PC-9 (cell line): ENCODE measurements around the gene FOXS1. TPM values are rescaled to one million over a fixed set of nuclear protein-coding genes. Genes with fewer than 3 reads are reported as not detected.
A peak's percentile ranks its signal among the peaks of the same experiment; 100 is the strongest.

Source experiments
- BruUV-seq: library from RNA; stranded (reverse); fragments of 400-500 nt; replicated peaks from 2 replicates; lab custom pipeline; 2021; lab: Mats Ljungman, UMichigan
- CTCF ChIA-PET: fragments of 300-600 bp; sonication (Branson Sonifier 250); formaldehyde crosslinking; loops from one replicate; lab custom pipeline; 2022; ENCODE audit warnings: antibody characterized with exemption; lab: Charles Lee
- POLR2A ChIA-PET: fragments of 300-600 bp; sonication (Branson Sonifier 250); formaldehyde crosslinking; loops from one replicate; lab custom pipeline; 2022; ENCODE audit warnings: antibody characterized with exemption; ENCODE audit not compliant: unreplicated experiment; lab: Charles Lee
- DNase-seq, 2 experiments: peaks; one replicate each; pipeline versions ENCODE4 v3.0.0 to v3.0.0-alpha.2; 2015 to 2022; ENCODE audit warnings: mixed read lengths in 1 of 2
- H2AFZ ChIP-seq: fragments of 200-600 bp; sonication (generic); 2 replicates; pipeline ENCODE4 v1.8.1; 2017; ENCODE audit warnings: antibody characterized with exemption
- H3F3A ChIP-seq: fragments of 200-600 bp; sonication (generic); 2 replicates; pipeline ENCODE4 v1.8.1; 2017; ENCODE audit warnings: antibody characterized with exemption, mild to moderate bottlenecking, low read depth; ENCODE audit not compliant: insufficient read depth
- H3K27ac ChIP-seq: fragments of 200-600 bp; sonication (generic); 2 replicates; pipeline ENCODE4 v1.6.1; 2016; ENCODE audit warnings: mixed run types
- H3K27me3 ChIP-seq: fragments of 200-600 bp; sonication (generic); 2 replicates; pipeline ENCODE4 v1.6.1; 2016; ENCODE audit warnings: low read depth, mixed run types; ENCODE audit not compliant: insufficient read depth
- H3K36me3 ChIP-seq: fragments of 200-600 bp; sonication (generic); 2 replicates; pipeline ENCODE4 v1.6.1; 2016; ENCODE audit warnings: low read depth, mixed run types
- H3K4me1 ChIP-seq: fragments of 200-600 bp; sonication (generic); replicated peaks from 2 replicates; pipeline ENCODE4 v1.6.1; 2016; ENCODE audit warnings: mixed run types; ENCODE audit not compliant: insufficient read depth
- H3K4me2 ChIP-seq: fragments of 200-600 bp; sonication (generic); 2 replicates; pipeline ENCODE4 v1.6.1; 2017; ENCODE audit warnings: mixed run types
- H3K4me3 ChIP-seq: fragments of 200-600 bp; sonication (generic); 2 replicates; pipeline ENCODE4 v1.6.1; 2016; ENCODE audit warnings: mixed run types
- H3K79me2 ChIP-seq: fragments of 200-600 bp; sonication (generic); 2 replicates; pipeline ENCODE4 v1.6.1; 2017; ENCODE audit warnings: low read depth, mixed run types
- H3K9me2 ChIP-seq: fragments of 200-600 bp; sonication (generic); 2 replicates; pipeline ENCODE4 v1.8.1; 2017; ENCODE audit warnings: mild to moderate bottlenecking; ENCODE audit not compliant: insufficient read depth
- H3K9me3 ChIP-seq: fragments of 200-600 bp; sonication (generic); 2 replicates; pipeline ENCODE4 v1.8.1; 2016; ENCODE audit warnings: low read depth; ENCODE audit not compliant: insufficient read depth
- H4K20me1 ChIP-seq: fragments of 200-600 bp; sonication (generic); 2 replicates; pipeline ENCODE4 v1.8.1; 2017; ENCODE audit not compliant: insufficient read depth
- EZH2 ChIP-seq: fragments of 200-600 bp; sonication (generic); IDR thresholded peaks from 2 replicates; pipeline ENCODE4 v1.8.0; 2017; ENCODE audit warnings: antibody characterized with exemption, low read depth
- intact Hi-C: fragments of 100-400 bp; cut with micrococcal nuclease; formaldehyde crosslinking; loops from one replicate; pipeline ENCODE4 v1.10.0; 2022; ENCODE audit not compliant: unreplicated experiment
- total RNA-seq: library from RNA; stranded (reverse); gene quantifications from 2 replicates; pipeline ENCODE4 v1.2.3, GENCODE V29; 2021
- TF ChIP-seq, protein P1 (sequence below): fragments of 200-600 bp; sonication (generic); conservative IDR thresholded peaks from 2 replicates; pipeline ENCODE4 v1.6.1; 2017; ENCODE audit warnings: mixed run types, antibody characterized with exemption, mild to moderate bottlenecking, moderate library complexity

The FOXS1 gene
- total RNA-seq, 1 experiment from 2014 or later = not detected

DNA sequence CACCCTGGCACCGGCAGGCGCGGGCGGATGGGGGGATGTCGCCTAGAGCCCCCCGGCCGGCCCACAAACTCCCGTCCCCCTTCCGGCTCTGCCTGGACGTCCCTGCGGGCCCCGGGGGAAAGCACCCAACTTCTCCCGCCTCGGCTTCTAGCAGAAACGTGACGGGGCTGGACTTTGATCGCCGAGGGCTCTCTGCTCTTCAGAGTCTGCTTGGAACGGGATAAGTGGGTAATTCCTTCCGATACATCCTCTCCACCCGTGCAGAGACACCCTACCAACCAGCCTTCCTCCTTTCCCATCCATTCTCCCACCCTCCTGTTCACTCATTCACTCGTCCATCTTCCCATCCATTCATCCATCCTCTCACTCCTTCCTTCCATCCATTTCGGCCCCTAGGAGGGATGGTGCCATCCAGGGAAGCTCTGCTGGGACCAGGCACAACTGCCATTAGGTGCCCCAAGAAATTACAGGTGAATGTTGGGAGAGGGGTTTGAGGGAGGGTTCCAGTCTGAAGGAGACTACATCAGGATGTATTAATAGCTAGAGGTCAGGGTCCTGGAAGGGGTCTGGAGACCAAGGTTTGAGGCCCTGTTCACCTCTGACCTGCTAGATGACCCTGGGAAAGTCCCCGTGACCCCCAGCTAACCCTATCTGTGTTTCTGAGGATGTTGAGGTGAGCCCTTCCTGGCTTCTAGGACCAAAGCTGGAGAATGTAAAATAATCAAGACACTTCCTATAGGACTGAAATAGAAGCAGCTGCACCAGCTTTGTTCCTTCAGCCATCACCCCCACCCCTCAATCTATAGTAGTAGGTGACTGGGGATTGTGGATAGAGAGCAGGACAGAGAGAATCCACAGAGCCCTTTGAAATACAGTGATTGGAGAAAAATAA lies 25.6 kb upstream of the FOXS1 start:
- H3K4me3 ChIP-seq = no peak overlapping the region
- H4K20me1 ChIP-seq = no peaks in the 10 kb centered on the region
- H3K9me3 ChIP-seq = no peaks in the 10 kb centered on the region
- H3F3A ChIP-seq = no peaks in the 10 kb centered on the region
- no peaks in the 10 kb centered on the region for H3K79me2 ChIP-seq
- no TSS peak for BruUV-seq
- H3K4me2 ChIP-seq = no peak overlapping the region
- H3K27me3 ChIP-seq = peaks cover 77% of the 10 kb centered on the region
- intact Hi-C loops = loop anchor here (1.0 kb wide), 1 partner anchor 10 kb away; no protein-coding TSS in a partner anchor
- DNase-seq = no peak
- no peaks in the 10 kb centered on the region for H3K9me2 ChIP-seq
- no peaks in the 10 kb centered on the region for H3K36me3 ChIP-seq
- no peak overlapping the region for H3K27ac ChIP-seq
- ChIA-PET CTCF (interaction anchor here (0.6 to 1.2 kb wide), 2 partner anchors 18 to 33 kb away, joined by 3 to 8 read pairs; no protein-coding TSS in a partner anchor), POLR2A (interaction anchor here (0.7 kb wide), 1 partner anchor 81 kb away, joined by 3 read pairs; no protein-coding TSS in a partner anchor)
- no peaks in the 10 kb centered on the region for H3K4me1 ChIP-seq
- TF ChIP-seq EZH2 = no peak
- TF ChIP-seq, protein P1, sequence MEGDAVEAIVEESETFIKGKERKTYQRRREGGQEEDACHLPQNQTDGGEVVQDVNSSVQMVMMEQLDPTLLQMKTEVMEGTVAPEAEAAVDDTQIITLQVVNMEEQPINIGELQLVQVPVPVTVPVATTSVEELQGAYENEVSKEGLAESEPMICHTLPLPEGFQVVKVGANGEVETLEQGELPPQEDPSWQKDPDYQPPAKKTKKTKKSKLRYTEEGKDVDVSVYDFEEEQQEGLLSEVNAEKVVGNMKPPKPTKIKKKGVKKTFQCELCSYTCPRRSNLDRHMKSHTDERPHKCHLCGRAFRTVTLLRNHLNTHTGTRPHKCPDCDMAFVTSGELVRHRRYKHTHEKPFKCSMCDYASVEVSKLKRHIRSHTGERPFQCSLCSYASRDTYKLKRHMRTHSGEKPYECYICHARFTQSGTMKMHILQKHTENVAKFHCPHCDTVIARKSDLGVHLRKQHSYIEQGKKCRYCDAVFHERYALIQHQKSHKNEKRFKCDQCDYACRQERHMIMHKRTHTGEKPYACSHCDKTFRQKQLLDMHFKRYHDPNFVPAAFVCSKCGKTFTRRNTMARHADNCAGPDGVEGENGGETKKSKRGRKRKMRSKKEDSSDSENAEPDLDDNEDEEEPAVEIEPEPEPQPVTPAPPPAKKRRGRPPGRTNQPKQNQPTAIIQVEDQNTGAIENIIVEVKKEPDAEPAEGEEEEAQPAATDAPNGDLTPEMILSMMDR = no peak
- H2AFZ ChIP-seq = no peak overlapping the region

DNA sequence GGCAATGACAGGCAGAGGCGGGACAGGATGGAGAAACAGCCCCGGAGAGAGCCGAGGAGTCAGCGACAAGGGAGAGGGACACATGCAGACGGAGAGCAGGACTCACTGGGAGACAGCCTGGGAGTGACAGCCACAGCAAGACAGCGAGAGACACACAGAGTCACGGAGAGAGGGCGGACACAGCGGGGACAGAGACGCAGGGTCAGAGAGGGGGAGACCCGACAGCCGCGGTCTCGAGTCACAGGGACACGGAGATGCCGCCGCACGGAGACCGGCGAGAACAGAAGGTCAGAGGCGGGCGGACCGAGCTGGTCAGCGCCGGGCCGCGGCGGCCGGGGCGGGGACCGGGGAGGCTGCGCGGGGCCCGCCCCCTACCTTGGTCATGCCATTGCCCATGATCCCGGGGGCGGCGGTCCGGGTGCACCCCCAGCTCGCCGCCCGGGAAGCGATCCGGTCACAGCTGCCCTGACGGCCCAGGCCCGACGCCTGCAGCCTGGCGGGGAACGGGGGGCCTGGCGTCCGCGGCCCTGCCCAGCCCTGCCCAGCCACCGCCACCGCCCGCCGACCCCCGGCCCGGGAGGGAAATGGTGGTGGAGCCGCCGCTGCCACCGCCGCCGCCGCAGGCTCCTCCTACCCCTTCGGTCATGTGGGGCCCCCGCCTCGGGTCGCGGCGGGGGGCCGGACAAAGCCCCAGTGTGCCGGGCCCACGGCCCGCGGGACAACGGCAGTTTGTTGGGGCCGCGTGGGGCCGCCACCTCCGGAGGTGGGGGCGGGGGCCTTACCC lies 24.7 kb upstream of the FOXS1 start, which contains the start of the genes DUSP15 and TTLL9:
TSS of gene DUSP15 (minus strand) at position 586 of the 784 bp plus-strand sequence. CDS start at position 396, 190 bp downstream.
TSS of gene TTLL9 (plus strand) at position 693 of the 784 bp plus-strand sequence. CDS start 493 bp downstream, outside the sequence.
- intact Hi-C loops = loop anchor here (1.0 kb wide), 1 partner anchor 9 kb away; no protein-coding TSS in a partner anchor
- no peaks in the 10 kb centered on the region for H4K20me1 ChIP-seq
- no peaks in the 10 kb centered on the region for H3K4me1 ChIP-seq
- no TSS peak for BruUV-seq
- H3K9me2 ChIP-seq = no peaks in the 10 kb centered on the region
- H3K4me2 ChIP-seq = peak within 1 kb of the TSS; percentile 26; the same call in 1 of the 2 replicates
- H2AFZ ChIP-seq = no peak within 1 kb of the TSS
- TF ChIP-seq EZH2 = no peak
- TF ChIP-seq, protein P1 = no peak
- no peaks in the 10 kb centered on the region for H3F3A ChIP-seq
- ChIA-PET CTCF (interaction anchor here (0.7 kb wide), 1 partner anchor 405 kb away, joined by 3 read pairs; no protein-coding TSS in a partner anchor), POLR2A (interaction anchor here (0.6 to 0.7 kb wide), 2 partner anchors 33 to 82 kb away, joined by 3 read pairs; no protein-coding TSS in a partner anchor)
- H3K27ac ChIP-seq = no peak within 1 kb of the TSS
- peak in 1 of 2 experiments; percentile 28 for DNase-seq
- H3K79me2 ChIP-seq = no peaks in the 10 kb centered on the region
- H3K9me3 ChIP-seq = no peaks in the 10 kb centered on the region
- H3K27me3 ChIP-seq = peaks cover 85% of the 10 kb centered on the region
- H3K36me3 ChIP-seq = no peaks in the 10 kb centered on the region
- no peak within 1 kb of the TSS for H3K4me3 ChIP-seq

DNA sequence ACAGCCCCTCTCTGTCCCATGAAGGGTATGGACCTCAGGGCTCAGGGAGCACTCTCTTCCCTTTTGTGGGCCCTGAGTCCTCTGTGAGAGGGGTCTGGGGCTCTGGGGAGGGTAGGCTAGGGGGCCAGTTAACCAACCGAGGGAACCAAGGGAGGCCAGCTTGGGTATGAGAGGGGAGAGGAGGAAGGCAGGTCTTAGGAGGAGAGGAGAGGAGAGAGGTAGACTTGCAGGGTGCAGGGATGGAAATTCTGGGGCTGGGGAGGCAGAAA lies 24.2 kb upstream of the FOXS1 start:
- intact Hi-C loops = no loop called here
- no peaks in the 10 kb centered on the region for H3K9me3 ChIP-seq

More for the DNA sequence above, 24.2 kb upstream of the FOXS1 start:
- no TSS peak for BruUV-seq
- Histone ChIP-seq H3K4me1 (no peaks in the 10 kb centered on the region), H3F3A (no peaks in the 10 kb centered on the region), H3K27me3 (peaks cover 90% of the 10 kb centered on the region), H3K4me2 (0 out of 2 replicates have a peak overlapping the region, but pooled peaks have one; percentile 26), H3K27ac (no peak overlapping the region), H2AFZ (no peak overlapping the region), H3K9me2 (no peaks in the 10 kb centered on the region), H3K36me3 (no peaks in the 10 kb centered on the region), H4K20me1 (no peaks in the 10 kb centered on the region), H3K79me2 (no peaks in the 10 kb centered on the region), H3K4me3 (no peak overlapping the region)
- POLR2A ChIA-PET = interaction anchor here (0.6 kb wide), 1 partner anchor 32 kb away, joined by 3 read pairs; no protein-coding TSS in a partner anchor
- CTCF ChIA-PET = interaction anchor here (0.7 kb wide), 1 partner anchor 405 kb away, joined by 3 read pairs; no protein-coding TSS in a partner anchor
- no peak for DNase-seq
- TF ChIP-seq EZH2 = no peak
- TF ChIP-seq, protein P1 = no peak
